Fibroblast of skin of scalp (primary cell): ENCODE results near the gene MYO1C. TPM values are rescaled to one million over a fixed set of nuclear protein-coding genes. Genes with fewer than 3 reads are reported as not detected.
A peak's percentile ranks its signal among the peaks of the same experiment; 100 is the strongest.
"Not testable (repeated sequence)": the region's sequence is repeated elsewhere in the genome, so short reads cannot be mapped to it uniquely, and the experiment has no call there.

Experiments
- DNase-seq: peaks from one replicate; pipeline ENCODE4 v3.0.0-alpha.2; 2013
- polyA plus RNA-seq, 2 experiments: library from polyadenylated mRNA; unstranded; fragments of 120-200 nt; gene quantifications; one replicate each; pipeline ENCODE4 v1.2.1, GENCODE V29; 2013; ENCODE audit not compliant: insufficient read length in 2 of 2

Gene MYO1C
- polyA plus RNA-seq (2013, experiment 1 of 2; ENCODE audit: insufficient read length) = 187 TPM
- 175 TPM for polyA plus RNA-seq (2013, experiment 2 of 2; ENCODE audit: insufficient read length)

GRCh38 chr17:1492249-1493206, at the start of gene MYO1C:
TSS of gene MYO1C (minus strand) at chr17:1492686. CDS start at chr17:1492487, 199 bp downstream.
- DNase-seq = no peak

GRCh38 chr17:1541367-1541904, 49.0 kb upstream of the MYO1C start:
- DNase-seq = no peak

DNA sequence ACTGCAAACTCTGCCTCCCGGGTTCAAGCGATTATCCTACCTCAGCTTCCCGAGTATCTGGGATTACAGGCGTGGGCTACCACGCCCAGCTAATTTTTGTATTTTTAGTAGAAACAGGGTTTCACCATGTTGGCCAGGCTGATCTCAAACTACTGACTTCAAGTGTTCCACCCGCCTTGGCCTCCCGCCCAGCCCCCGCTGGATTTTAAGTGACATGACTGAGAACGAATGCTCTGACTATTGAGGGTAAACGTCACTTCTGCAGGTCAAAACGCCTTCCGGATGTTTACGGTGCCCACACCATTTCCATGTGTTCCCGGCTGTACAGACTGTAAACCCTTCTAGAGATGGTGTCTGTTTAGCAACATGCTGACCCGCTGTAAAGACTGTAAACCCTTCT, 47.3 kb upstream of the MYO1C start:
- no peak for DNase-seq

GRCh38 chr17:1535737-1536136, 43.3 kb upstream of the MYO1C start:
- no peak for DNase-seq

- DNase-seq = no peak
These were observed 41.3 kb upstream of the MYO1C start for GRCh38 chr17:1533661-1534325.

- DNase-seq = no peak
These were observed 40.5 kb upstream of the MYO1C start for GRCh38 chr17:1532836-1533602.

GRCh38 chr17:1529863-1530262, 37.4 kb upstream of the MYO1C start:
- no peak for DNase-seq

DNA sequence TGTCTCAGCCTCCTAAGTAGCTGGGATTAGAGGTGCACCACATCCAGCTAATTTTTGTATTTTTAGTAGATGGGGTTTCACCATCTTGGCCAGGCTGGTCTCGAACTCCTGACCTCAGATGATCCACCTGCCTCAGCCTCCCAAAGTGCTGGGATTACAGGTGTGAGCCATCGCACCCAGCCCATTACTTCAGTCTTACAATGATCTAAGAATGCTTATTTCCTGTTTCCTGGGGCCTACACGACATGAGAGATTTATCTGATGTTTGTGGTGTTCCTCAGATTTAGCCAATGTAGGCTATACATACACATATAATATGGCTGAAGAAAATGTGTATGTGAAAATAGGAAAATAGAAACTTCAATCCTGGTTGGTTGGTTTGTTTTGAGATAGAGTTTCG, 34.4 kb upstream of the MYO1C start:
- DNase-seq = not testable (repeated sequence)

- no peak for DNase-seq
These were observed 30.1 kb upstream of the MYO1C start for GRCh38 chr17:1522626-1523025.

DNA sequence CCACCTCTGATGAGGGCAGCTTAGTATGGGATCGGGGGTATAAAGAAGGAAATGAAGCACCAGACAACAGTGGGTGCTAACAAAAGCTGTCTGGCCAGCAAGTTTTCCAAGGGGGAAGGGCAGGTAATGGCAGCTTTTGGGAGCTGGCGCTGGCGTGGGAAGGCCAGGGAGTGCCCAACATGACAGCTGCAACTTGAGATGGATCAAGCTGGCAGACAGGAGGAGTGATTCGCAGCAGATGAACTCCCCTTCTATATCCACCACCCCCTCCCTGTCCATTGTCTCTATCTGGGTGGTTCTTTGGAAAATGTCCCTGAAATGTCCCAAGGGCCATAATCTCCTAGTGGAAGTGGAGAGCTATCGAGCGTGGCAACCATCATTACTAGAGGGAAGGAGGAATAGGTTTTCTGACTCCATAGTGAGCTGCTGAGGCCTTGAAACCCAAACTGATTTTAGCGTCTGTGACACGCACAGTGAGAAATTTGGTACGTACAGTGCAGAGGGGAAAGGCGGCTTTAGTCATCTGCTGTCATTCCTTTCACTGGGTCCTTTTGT, 28.7 kb upstream of the MYO1C start:
- no peak for DNase-seq

GRCh38 chr17:1519678-1520077, 27.2 kb upstream of the MYO1C start:
- DNase-seq = no peak

- DNase-seq = no peak
These were observed 25.9 kb upstream of the MYO1C start for GRCh38 chr17:1518410-1518809.

DNA sequence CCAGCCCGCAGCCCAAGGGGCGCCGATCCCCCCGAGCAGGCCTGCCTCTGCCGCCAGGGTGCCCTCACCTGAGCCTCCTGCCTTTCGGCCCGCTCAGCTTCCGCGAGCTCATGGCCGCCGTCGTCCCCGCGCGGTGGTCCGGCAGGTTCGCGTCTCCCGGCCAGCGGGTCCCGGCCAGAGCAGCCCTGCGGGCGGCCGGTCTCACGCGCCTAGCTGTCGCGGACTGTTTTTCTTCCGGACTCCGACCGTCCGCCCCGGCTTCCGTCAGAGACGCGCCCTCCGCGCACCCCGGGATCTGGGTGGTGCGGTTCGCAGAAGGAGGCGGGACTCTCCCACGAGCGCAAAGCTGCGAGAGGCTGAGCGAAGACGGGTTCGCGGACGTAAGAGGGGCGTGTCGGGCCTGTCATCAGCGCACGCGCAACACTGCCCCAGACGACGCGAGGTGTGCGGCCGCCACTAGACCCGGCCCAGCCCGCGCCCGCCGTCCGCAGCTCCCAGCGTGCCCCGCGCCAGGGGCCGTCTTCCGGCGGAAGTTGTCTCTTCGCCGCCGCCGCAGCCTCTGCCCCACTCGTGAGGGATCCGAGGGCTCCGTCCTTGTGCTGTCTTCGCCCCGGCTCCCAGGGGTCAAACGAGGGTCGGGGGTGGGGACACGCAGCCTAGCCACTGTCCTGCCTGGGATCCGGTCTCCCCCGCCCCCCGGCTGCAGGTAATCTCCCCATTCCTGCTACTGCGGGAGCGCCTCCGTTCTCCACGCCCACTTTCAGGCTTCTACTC, 24.1 kb upstream of the MYO1C start, which contains the start of gene INPP5K:
INPP5K (minus strand) TSS at position 225 of the 774 bp plus-strand sequence; CDS start at position 112, 113 bp downstream.
- peak; percentile 98 for DNase-seq

DNA sequence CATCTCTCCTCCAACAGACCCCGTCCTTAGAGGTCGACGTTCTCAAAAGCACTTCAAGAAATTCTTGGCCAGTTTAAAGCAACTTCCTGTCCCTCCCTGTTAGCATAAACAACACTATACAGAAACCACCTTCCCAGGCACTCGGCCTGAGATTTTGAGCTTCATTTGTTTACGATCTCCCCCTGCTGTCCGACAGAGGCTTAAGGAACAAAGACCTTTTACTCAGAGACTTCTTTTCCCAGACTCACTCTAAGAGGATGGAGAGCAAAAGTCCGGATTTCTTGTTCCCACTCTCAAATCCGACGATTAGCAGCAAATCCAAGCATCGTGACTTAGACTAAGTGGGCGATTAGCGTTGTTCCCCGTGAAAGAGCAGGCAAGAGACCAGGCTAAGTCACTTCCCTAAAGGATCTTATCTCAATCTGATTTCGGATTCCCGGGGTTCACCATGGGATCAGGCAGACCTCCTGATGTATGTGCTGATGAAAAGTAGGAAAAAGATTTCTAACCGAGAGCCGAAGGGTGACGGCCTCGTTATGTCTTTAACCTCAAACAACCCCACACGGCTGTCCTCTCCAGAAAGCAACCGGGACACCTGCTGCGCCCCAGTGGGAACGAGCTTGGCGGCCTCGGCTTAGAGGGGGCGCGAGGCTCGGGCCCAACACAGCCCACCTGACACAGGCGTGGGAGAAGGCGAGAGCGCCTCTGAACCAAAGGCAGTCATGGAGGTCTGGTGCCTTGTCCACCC, 23.3 kb upstream of the MYO1C start:
- DNase-seq = peak; percentile 82

DNA sequence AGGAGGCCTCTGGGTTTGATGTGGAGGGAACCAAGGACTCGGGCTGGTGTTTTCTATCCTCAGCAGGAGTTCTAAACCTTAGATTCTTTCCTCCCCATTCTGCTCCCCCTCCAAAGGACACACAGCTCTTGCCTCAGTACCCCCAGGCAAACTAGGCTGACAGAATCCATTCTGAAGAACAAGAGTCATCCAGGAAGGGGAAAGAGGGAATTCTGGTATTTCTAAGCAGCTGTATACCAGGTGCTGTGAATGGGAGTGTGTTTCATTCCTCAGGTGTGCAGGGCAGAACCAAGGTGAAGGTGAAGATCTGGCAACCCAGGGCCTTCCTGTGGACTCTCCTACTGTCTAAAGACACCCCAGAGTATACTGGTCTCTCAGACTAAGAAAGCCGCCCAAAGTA, 19.9 kb upstream of the MYO1C start:
- no peak for DNase-seq

DNA sequence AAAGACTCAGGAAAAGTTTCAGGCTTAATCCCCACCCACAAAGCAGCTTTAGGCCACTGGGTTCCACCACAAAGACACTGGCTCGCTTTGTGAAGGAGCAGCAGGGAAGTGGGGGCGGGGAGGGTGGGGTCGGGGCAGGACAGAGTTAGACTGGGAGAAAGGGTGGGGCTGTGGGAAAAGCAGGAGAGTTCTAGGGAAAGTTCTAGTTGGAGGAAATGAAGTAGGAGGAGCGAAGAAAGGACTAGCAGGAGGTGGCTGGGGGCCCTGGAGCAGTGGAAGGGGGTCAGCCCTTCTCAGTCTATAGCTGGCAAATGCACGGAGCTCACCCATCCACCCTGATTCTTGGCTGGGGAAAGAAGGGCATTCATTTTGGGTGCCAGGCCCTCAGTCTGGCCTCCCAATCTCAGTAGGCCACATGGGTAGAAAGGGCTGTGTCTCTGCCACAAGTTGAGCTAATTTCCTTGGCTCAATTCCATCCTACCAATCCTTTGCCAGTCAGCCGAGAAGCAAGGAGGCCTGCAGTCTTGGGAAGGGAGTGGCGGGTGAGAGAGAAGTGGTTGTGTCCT, 19.4 kb upstream of the MYO1C start:
- DNase-seq = peak; percentile 29

- DNase-seq = no peak
These were observed 18.8 kb upstream of the MYO1C start for GRCh38 chr17:1511290-1511689.

- DNase-seq = no peak
These were observed 16.9 kb upstream of the MYO1C start for GRCh38 chr17:1509290-1509881.

DNA sequence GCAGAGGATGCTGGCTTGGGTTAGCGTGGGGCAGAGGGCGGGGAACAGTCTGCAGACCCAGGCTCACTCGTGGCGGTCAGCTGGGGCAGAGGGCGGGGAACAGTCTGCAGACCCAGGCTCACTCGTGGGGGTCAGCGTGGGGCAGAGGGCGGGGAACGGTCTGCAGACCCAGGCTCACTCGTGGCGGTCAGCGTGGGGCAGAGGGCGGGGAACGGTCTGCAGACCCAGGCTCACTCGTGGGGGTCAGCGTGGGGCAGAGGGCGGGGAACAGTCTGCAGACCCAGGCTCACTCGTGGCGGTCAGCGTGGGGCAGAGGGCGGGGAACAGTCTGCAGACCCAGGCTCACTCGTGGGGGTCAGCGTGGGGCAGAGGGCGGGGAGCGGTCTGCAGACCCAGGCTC, 16.2 kb upstream of the MYO1C start:
- not testable (repeated sequence) for DNase-seq
